GM23338 (cell line): ENCODE measurements around the gene SPOPL. TPM values are rescaled to one million over a fixed set of nuclear protein-coding genes. Genes with fewer than 3 reads are reported as not detected.

Source experiments
- ATAC-seq: fragments of 200-7000 bp; cut with Tn5 transposase; 3 replicates; pipeline ENCODE4 v1.9.1; 2020
- DNase-seq: peaks from one replicate; pipeline ENCODE4 v3.0.0-alpha.2; 2015; ENCODE audit warnings: low spot score
- H2AFZ ChIP-seq: fragments of 200-600 bp; sonication (generic); 2 replicates; pipeline ENCODE4 v1.8.0; 2016; ENCODE audit warnings: antibody characterized with exemption, mild to moderate bottlenecking, moderate library complexity
- H3F3A ChIP-seq: fragments of 200-600 bp; sonication (generic); replicated peaks from 2 replicates; pipeline ENCODE4 v1.8.0; 2017; ENCODE audit warnings: antibody characterized with exemption, mixed run types, low read depth
- H3K27ac ChIP-seq: fragments of 200-600 bp; sonication (generic); 2 replicates; pipeline ENCODE4 v1.6.1; 2016; ENCODE audit warnings: low read depth
- H3K27me3 ChIP-seq: fragments of 200-600 bp; sonication (generic); 2 replicates; pipeline ENCODE4 v1.8.0; 2016; ENCODE audit warnings: mild to moderate bottlenecking, mixed run types, moderate library complexity; ENCODE audit not compliant: insufficient read depth
- H3K36me3 ChIP-seq: fragments of 200-600 bp; sonication (generic); 2 replicates; pipeline ENCODE4 v1.8.0; 2016; ENCODE audit warnings: mild to moderate bottlenecking; ENCODE audit not compliant: insufficient read depth
- H3K4me1 ChIP-seq: fragments of 200-600 bp; sonication (generic); 2 replicates; pipeline ENCODE4 v1.8.0; 2016; ENCODE audit warnings: mild to moderate bottlenecking, moderate library complexity; ENCODE audit not compliant: insufficient read depth
- H3K4me2 ChIP-seq: fragments of 200-600 bp; sonication (generic); 2 replicates; pipeline ENCODE4 v1.7.1; 2017; ENCODE audit warnings: mixed run types
- H3K4me3 ChIP-seq: fragments of 200-600 bp; sonication (generic); 2 replicates; pipeline ENCODE4 v1.6.1; 2016; ENCODE audit warnings: mixed run types
- H3K79me2 ChIP-seq: fragments of 200-600 bp; sonication (generic); replicated peaks from 2 replicates; pipeline ENCODE4 v1.8.0; 2017; ENCODE audit warnings: mild to moderate bottlenecking; ENCODE audit not compliant: insufficient read depth
- H3K9me2 ChIP-seq: fragments of 200-600 bp; sonication (generic); 2 replicates; pipeline ENCODE4 v1.8.0; 2017; ENCODE audit not compliant: insufficient read depth
- H4K20me1 ChIP-seq: fragments of 200-600 bp; sonication (generic); replicated peaks from 2 replicates; pipeline ENCODE4 v1.8.0; 2017; ENCODE audit warnings: mild to moderate bottlenecking; ENCODE audit not compliant: insufficient read depth
- H3K27ac Mint-ChIP-seq: 2 replicates; pipeline ENCODE4 v1.8.0; 2020; ENCODE audit warnings: inconsistent platforms, mild to moderate bottlenecking, moderate library complexity, mixed read lengths
- H3K27me3 Mint-ChIP-seq: 3 replicates; pipeline ENCODE4 v1.8.0; 2022; ENCODE audit warnings: low read depth, mild to moderate bottlenecking, moderate library complexity, mixed read lengths, inconsistent platforms; ENCODE audit not compliant: insufficient read depth, poor library complexity
- H3K36me3 Mint-ChIP-seq: 3 replicates; pipeline ENCODE4 v1.8.0; 2021; ENCODE audit warnings: low read depth, mild to moderate bottlenecking, inconsistent platforms, moderate library complexity, mixed read lengths
- H3K4me1 Mint-ChIP-seq: 3 replicates; pipeline ENCODE4 v1.8.0; 2020; ENCODE audit warnings: mild to moderate bottlenecking, inconsistent platforms, mixed read lengths
- H3K4me3 Mint-ChIP-seq: 3 replicates; pipeline ENCODE4 v1.8.0; 2021; ENCODE audit warnings: moderate library complexity, mild to moderate bottlenecking, inconsistent platforms, mixed read lengths
- H3K9me3 Mint-ChIP-seq: 3 replicates; pipeline ENCODE4 v1.8.0; 2020; ENCODE audit warnings: moderate library complexity, mild to moderate bottlenecking, inconsistent platforms, mixed read lengths
- CREB1 ChIP-seq: fragments of 250-450 bp; sonication (Bioruptor Pico); IDR thresholded peaks from 2 replicates; pipeline ENCODE4 v1.5.0; 2020; ENCODE audit warnings: low read depth, mild to moderate bottlenecking, moderate library complexity
- ETS1 ChIP-seq: IDR thresholded peaks from 2 replicates; pipeline ENCODE4 v1.6.1; 2016; ENCODE audit warnings: antibody characterized with exemption
- EZH2 ChIP-seq: fragments of 200-600 bp; sonication (generic); IDR thresholded peaks from one replicate; pipeline ENCODE4 v1.8.0; 2017; ENCODE audit warnings: antibody characterized with exemption, mild to moderate bottlenecking, low read depth; ENCODE audit not compliant: unreplicated experiment
- EZH2phosphoT487 ChIP-seq: fragments of 200-600 bp; sonication (generic); IDR thresholded peaks from one replicate; pipeline ENCODE4 v1.8.1; 2018; ENCODE audit warnings: antibody characterized with exemption; ENCODE audit not compliant: unreplicated experiment
- JUNB ChIP-seq: IDR thresholded peaks from one replicate; pipeline ENCODE4 v1.6.1; 2016; ENCODE audit warnings: antibody characterized with exemption; ENCODE audit not compliant: unreplicated experiment
- POLR2AphosphoS5 ChIP-seq: IDR thresholded peaks from 2 replicates; pipeline ENCODE4 v1.6.1; 2016; ENCODE audit warnings: antibody characterized with exemption, low read depth
- ZNF114 ChIP-seq: fragments of 250-450 bp; sonication (Bioruptor Pico); IDR thresholded peaks from 2 replicates; pipeline ENCODE4 v1.5.0; 2020; ENCODE audit warnings: mild to moderate bottlenecking, moderate library complexity
- polyA plus RNA-seq: library from polyadenylated mRNA; unstranded; fragments of >200 nt; fragmentation: Nextera tagmentation; extraction: Ambion mirVana; gene quantifications from 2 replicates; pipeline ENCODE4 v1.2.1, GENCODE V29; 2016
- total RNA-seq: library from RNA; depleted of rRNA; stranded (reverse); fragments of >200 nt; shearing (Covaris generic); gene quantifications from 2 replicates; pipeline ENCODE4 v1.2.3, GENCODE V29; 2014
- TF ChIP-seq, protein P1 (sequence below): fragments of 250-450 bp; sonication (Bioruptor Pico); IDR thresholded peaks from 2 replicates; pipeline ENCODE4 v1.5.0; 2020; ENCODE audit warnings: mild to moderate bottlenecking, moderate library complexity

The SPOPL gene
- total and polyA plus RNA-seq, 2 experiments from 2014 or later, result 4.5 to 15.4 TPM

DNA sequence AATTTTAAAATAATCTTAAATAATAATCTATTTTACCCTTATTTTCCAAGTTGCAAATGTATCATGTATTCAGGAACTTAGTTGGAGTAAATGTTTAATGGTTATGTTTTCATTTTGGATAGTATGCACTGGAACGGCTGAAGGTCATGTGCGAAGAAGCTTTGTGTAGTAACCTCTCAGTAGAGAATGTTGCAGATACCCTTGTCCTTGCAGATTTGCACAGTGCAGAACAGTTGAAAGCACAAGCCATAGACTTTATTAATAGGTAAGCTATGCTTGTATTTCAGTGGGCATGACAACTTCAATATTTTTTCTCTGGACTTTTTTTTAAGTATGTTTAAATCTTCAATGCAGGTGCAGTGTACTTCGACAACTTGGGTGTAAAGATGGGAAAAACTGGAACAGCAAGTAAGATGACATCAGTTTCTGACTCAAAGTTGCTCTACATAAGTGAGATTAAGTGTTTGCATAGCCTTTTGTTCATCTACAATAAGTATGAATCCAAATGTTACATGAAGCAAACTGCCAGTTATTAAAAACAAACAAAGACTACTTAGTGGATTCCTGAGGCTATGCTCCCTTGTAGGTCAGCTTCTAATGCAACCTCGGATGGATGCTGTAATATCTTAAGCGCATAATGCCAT is 63.1 kb downstream of the SPOPL start (continued):
- TF ChIP-seq, protein P1, sequence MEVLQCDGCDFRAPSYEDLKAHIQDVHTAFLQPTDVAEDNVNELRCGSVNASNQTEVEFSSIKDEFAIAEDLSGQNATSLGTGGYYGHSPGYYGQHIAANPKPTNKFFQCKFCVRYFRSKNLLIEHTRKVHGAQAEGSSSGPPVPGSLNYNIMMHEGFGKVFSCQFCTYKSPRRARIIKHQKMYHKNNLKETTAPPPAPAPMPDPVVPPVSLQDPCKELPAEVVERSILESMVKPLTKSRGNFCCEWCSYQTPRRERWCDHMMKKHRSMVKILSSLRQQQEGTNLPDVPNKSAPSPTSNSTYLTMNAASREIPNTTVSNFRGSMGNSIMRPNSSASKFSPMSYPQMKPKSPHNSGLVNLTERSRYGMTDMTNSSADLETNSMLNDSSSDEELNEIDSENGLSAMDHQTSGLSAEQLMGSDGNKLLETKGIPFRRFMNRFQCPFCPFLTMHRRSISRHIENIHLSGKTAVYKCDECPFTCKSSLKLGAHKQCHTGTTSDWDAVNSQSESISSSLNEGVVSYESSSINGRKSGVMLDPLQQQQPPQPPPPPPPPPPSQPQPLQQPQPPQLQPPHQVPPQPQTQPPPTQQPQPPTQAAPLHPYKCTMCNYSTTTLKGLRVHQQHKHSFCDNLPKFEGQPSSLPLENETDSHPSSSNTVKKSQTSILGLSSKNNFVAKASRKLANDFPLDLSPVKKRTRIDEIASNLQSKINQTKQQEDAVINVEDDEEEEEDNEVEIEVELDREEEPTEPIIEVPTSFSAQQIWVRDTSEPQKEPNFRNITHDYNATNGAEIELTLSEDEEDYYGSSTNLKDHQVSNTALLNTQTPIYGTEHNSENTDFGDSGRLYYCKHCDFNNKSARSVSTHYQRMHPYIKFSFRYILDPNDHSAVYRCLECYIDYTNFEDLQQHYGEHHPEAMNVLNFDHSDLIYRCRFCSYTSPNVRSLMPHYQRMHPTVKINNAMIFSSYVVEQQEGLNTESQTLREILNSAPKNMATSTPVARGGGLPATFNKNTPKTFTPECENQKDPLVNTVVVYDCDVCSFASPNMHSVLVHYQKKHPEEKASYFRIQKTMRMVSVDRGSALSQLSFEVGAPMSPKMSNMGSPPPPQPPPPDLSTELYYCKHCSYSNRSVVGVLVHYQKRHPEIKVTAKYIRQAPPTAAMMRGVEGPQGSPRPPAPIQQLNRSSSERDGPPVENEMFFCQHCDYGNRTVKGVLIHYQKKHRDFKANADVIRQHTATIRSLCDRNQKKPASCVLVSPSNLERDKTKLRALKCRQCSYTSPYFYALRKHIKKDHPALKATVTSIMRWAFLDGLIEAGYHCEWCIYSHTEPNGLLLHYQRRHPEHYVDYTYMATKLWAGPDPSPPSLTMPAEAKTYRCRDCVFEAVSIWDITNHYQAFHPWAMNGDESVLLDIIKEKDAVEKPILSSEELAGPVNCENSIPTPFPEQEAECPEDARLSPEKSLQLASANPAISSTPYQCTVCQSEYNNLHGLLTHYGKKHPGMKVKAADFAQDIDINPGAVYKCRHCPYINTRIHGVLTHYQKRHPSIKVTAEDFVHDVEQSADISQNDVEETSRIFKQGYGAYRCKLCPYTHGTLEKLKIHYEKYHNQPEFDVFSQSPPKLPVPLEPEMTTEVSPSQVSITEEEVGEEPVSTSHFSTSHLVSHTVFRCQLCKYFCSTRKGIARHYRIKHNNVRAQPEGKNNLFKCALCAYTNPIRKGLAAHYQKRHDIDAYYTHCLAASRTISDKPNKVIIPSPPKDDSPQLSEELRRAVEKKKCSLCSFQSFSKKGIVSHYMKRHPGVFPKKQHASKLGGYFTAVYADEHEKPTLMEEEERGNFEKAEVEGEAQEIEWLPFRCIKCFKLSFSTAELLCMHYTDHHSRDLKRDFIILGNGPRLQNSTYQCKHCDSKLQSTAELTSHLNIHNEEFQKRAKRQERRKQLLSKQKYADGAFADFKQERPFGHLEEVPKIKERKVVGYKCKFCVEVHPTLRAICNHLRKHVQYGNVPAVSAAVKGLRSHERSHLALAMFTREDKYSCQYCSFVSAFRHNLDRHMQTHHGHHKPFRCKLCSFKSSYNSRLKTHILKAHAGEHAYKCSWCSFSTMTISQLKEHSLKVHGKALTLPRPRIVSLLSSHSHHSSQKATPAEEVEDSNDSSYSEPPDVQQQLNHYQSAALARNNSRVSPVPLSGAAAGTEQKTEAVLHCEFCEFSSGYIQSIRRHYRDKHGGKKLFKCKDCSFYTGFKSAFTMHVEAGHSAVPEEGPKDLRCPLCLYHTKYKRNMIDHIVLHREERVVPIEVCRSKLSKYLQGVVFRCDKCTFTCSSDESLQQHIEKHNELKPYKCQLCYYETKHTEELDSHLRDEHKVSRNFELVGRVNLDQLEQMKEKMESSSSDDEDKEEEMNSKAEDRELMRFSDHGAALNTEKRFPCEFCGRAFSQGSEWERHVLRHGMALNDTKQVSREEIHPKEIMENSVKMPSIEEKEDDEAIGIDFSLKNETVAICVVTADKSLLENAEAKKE, result no peak

DNA sequence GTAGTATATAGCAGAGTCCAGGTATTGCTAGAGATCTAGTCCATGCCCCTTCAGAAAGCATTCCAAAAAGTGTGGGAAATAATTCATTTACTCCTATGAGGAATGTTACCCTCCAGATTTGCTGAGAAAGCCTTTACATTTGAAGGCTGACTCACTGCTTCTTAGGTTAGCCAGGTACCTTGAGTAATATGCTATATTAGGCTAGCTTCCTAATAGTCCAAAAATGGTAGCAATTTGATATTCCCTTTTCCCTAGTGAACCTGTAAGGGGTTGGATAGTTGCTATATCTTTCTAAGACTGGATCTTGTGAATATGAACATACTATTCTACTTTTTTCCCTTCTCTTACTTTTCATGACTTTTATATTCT is 63.6 kb downstream of the SPOPL start:
- H3K9me2 ChIP-seq, result no peaks in the 10 kb centered on the region
- no peaks in the 10 kb centered on the region for H3K4me1 ChIP-seq
- H3F3A ChIP-seq, result no peaks in the 10 kb centered on the region
- Mint-ChIP-seq H3K27ac (no peak overlapping the region), H3K27me3 (no peaks in the 10 kb centered on the region), H3K4me1 (no peaks in the 10 kb centered on the region), H3K4me3 (no peak overlapping the region), H3K36me3 (peaks cover 38% of the 10 kb centered on the region), H3K9me3 (no peaks in the 10 kb centered on the region)
- no peaks in the 10 kb centered on the region for H4K20me1 ChIP-seq
- no peak overlapping the region for H3K27ac ChIP-seq
- no peak overlapping the region for H3K4me2 ChIP-seq
- H3K36me3 ChIP-seq, result no peaks in the 10 kb centered on the region
- DNase-seq, result no peak
- no peak overlapping the region for H3K4me3 ChIP-seq
- no peaks in the 10 kb centered on the region for H3K27me3 ChIP-seq
- no peak overlapping the region for H2AFZ ChIP-seq
- no peak for ATAC-seq
- no peaks in the 10 kb centered on the region for H3K79me2 ChIP-seq
- TF ChIP-seq EZH2phosphoT487 (no peak), EZH2 (no peak), JUNB (no peak), CREB1 (no peak), ETS1 (no peak), POLR2AphosphoS5 (no peak), ZNF114 (CRISPR knock-in tag) (no peak)
- TF ChIP-seq, protein P1, result no peak
